ENCODE data around the gene DPP10.

Gene DPP10

DNA sequence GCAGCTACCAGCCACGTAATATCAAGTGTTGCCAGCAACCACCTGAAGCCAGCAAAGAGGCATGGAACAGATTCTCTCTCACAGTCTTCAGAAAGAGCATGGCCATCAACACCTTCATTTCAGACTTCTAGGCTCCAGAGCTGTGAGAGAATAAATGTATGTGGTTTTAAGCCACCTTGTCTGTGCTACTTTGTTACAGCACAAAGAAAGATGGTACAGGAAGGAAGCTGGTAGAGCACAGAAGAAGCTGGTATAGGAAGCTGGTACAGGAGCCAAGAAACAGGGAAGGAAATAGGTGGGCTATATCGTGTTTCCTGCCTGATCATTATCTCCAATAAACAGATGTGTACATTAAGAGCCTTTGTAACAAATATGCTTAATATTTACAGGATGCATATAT is 217.4 kb downstream of the DPP10 start:
- no peaks in the 10 kb centered on the region for H3K79me2 ChIP-seq
- H2AFZ ChIP-seq: no peak overlapping the region
- TF ChIP-seq, protein P1, sequence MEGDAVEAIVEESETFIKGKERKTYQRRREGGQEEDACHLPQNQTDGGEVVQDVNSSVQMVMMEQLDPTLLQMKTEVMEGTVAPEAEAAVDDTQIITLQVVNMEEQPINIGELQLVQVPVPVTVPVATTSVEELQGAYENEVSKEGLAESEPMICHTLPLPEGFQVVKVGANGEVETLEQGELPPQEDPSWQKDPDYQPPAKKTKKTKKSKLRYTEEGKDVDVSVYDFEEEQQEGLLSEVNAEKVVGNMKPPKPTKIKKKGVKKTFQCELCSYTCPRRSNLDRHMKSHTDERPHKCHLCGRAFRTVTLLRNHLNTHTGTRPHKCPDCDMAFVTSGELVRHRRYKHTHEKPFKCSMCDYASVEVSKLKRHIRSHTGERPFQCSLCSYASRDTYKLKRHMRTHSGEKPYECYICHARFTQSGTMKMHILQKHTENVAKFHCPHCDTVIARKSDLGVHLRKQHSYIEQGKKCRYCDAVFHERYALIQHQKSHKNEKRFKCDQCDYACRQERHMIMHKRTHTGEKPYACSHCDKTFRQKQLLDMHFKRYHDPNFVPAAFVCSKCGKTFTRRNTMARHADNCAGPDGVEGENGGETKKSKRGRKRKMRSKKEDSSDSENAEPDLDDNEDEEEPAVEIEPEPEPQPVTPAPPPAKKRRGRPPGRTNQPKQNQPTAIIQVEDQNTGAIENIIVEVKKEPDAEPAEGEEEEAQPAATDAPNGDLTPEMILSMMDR (IDR thresholded peaks at IDR 0.05): no peak
- no peak overlapping the region for H3K27ac ChIP-seq
- H3K9ac ChIP-seq: no peak overlapping the region
- no peaks in the 10 kb centered on the region for H3K36me3 ChIP-seq (ENCODE audit: control insufficient read depth, insufficient read depth, low read length)
- no peaks in the 10 kb centered on the region for H3K27me3 ChIP-seq (ENCODE audit: control insufficient read depth, insufficient read depth, low read length)
- H3K4me3 ChIP-seq (ENCODE audit: low read depth, low read length): no peak overlapping the region
- H3K4me2 ChIP-seq (ENCODE audit: low read length): no peak overlapping the region
- H3K9me3 ChIP-seq (ENCODE audit: control insufficient read depth, low read length): no peaks in the 10 kb centered on the region
- no peaks in the 10 kb centered on the region for H3K4me1 ChIP-seq

DNA sequence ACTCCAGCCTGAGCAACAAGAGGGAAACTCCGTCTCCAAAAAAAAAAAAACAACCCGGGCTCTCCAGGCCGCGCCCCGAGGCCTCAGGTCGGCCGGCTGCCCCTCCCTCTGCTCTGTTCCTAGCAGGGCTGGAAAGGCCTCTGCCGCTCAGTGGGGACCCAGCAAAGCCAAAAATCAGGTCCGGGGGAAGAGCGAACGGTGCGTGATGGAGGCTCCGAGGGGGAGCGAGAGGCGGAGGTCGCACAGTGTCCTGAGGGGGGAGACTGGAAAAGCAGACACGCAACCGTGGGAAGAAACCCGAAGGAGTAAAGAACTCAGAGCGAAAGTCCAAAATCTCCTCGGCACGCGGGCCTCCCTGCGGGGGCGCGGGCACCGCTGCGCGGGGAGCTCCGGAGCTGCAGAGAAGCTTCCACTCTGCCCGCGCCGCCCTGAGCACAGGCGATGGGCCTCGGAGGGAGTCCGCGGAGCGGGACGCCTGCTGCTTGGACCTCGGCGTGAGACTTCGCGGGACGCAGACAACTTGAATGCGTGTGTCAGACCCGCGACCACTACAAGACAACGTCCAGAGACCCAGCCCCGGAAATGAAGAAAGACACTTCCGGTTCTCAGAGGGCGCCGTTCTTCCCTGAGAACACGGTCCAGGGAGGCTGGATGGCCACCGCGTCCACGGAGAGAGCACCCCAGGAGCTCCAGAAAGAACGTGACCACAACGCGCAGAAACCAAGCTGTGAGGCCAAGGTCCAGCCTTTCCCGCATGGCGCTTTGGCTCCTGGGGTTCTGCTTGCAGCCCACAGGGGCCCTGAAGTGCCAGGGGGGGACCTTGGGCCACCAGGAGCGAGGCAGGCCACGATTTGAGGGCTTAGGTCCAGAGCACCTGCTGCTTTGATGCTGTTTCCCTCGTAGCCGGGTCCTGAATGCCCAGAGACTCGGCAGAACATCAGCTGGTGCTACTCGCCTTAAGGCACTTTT is 219.8 kb downstream of the DPP10 start:
- Histone ChIP-seq H3K27ac (no peak overlapping the region), H3K36me3 (ENCODE audit: control insufficient read depth, insufficient read depth, low read length) (no peaks in the 10 kb centered on the region), H3K9ac (no peak overlapping the region), H3K4me3 (ENCODE audit: low read depth, low read length) (peak overlapping the region; percentile 73), H3K27me3 (ENCODE audit: control insufficient read depth, insufficient read depth, low read length) (no peaks in the 10 kb centered on the region), H2AFZ (peak overlapping the region; percentile 68), H3K9me3 (ENCODE audit: control insufficient read depth, low read length) (no peaks in the 10 kb centered on the region), H3K4me2 (ENCODE audit: low read length) (peak overlapping the region; percentile 87), H3K4me1 (no peaks in the 10 kb centered on the region), H3K79me2 (no peaks in the 10 kb centered on the region)
- TF ChIP-seq, protein P1 (IDR thresholded peaks at IDR 0.05): no peak

- no peak overlapping the region for H2AFZ ChIP-seq
- TF ChIP-seq, protein P1 (IDR thresholded peaks at IDR 0.05): no peak
These were observed 226.0 kb downstream of the DPP10 start for GRCh38 chr2:114668415-114668814.

DNA sequence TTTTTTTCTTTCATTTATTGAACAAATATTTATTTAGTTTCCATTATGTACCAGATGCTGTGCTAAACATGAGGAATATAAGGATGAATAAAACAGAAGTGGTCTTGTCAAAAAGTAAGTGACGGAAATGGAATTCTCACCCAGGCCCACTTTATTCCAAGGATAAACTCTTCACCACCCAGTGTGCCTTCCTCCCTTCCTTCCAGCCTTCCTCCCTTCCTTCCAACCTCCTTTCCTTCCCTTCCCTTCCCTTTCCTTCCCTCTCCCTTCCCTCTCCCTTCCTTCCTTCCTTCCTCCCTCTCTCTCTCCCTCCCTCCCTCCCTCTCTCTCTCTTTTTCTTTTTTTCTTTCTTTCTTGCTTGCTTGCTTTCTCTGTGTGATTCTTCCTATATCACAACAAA is 240.8 kb downstream of the DPP10 start:
- Histone ChIP-seq H3K79me2 (no peaks in the 10 kb centered on the region), H3K27me3 (ENCODE audit: control insufficient read depth, insufficient read depth, low read length) (no peaks in the 10 kb centered on the region), H3K4me2 (ENCODE audit: low read length) (no peak overlapping the region), H3K27ac (no peak overlapping the region), H3K9ac (no peak overlapping the region), H3K4me3 (ENCODE audit: low read depth, low read length) (no peak overlapping the region), H3K9me3 (ENCODE audit: control insufficient read depth, low read length) (peaks cover 5% of the 10 kb centered on the region), H3K4me1 (no peaks in the 10 kb centered on the region), H3K36me3 (ENCODE audit: control insufficient read depth, insufficient read depth, low read length) (no peaks in the 10 kb centered on the region), H2AFZ (no peak overlapping the region)
- TF ChIP-seq, protein P1 (IDR thresholded peaks at IDR 0.05): no peak

More at GRCh38 chr2:114668415-114668814, 226.0 kb downstream of the DPP10 start:
- Histone ChIP-seq H3K27ac (no peak overlapping the region), H3K9ac (no peak overlapping the region), H3K27me3 (ENCODE audit: control insufficient read depth, insufficient read depth, low read length) (no peaks in the 10 kb centered on the region), H3K4me3 (ENCODE audit: low read depth, low read length) (no peak overlapping the region), H3K79me2 (no peaks in the 10 kb centered on the region), H3K4me2 (ENCODE audit: low read length) (no peak overlapping the region), H3K4me1 (no peaks in the 10 kb centered on the region), H3K36me3 (ENCODE audit: control insufficient read depth, insufficient read depth, low read length) (no peaks in the 10 kb centered on the region), H3K9me3 (ENCODE audit: control insufficient read depth, low read length) (no peaks in the 10 kb centered on the region)

All from parathyroid adenoma (tissue), 2 donors.